Activated CD4-positive, alpha-beta T cell treated with anti-CD3 and anti-CD28 coated beads, Interleukin-2, amount 10 ng/mL, durations not matched to agents 7 days and 5 days (primary cell): ENCODE measurements around the gene GINS3. TPM values are rescaled to one million over a fixed set of nuclear protein-coding genes. Genes with fewer than 3 reads are reported as not detected.
A peak's percentile ranks its signal among the peaks of the same experiment; 100 is the strongest.

Experiments used
- CTCF ChIA-PET: fragments of 350-600 bp; sonication (Branson Sonifier 250); formaldehyde crosslinking; loops from one replicate; lab custom pipeline; 2021; ENCODE audit warnings: antibody characterized with exemption; lab: Charles Lee
- POLR2A ChIA-PET: fragments of 350-600 bp; sonication (Branson Sonifier 250); formaldehyde crosslinking; loops from one replicate; lab custom pipeline; 2021; ENCODE audit warnings: antibody characterized with exemption; lab: Charles Lee
- DNase-seq: peaks from one replicate; pipeline ENCODE4 v3.0.0-alpha.2; 2020
- H3K27ac Mint-ChIP-seq: one replicate; pipeline ENCODE4 v1.8.0; 2021; ENCODE audit warnings: mild to moderate bottlenecking, moderate library complexity, mixed read lengths
- H3K27me3 Mint-ChIP-seq: one replicate; pipeline ENCODE4 v1.8.0; 2021; ENCODE audit warnings: mixed read lengths
- H3K36me3 Mint-ChIP-seq: one replicate; pipeline ENCODE4 v1.8.0; 2021; ENCODE audit warnings: low read depth, mixed read lengths
- H3K4me1 Mint-ChIP-seq: one replicate; pipeline ENCODE4 v1.8.0; 2021; ENCODE audit warnings: mixed read lengths
- H3K4me3 Mint-ChIP-seq: one replicate; pipeline ENCODE4 v1.8.0; 2021; ENCODE audit warnings: mild to moderate bottlenecking, moderate library complexity, mixed read lengths
- H3K9me3 Mint-ChIP-seq: one replicate; pipeline ENCODE4 v1.8.0; 2021; ENCODE audit warnings: mixed read lengths
- total RNA-seq, 2 experiments: library from RNA; stranded (reverse); gene quantifications; one replicate each; pipeline ENCODE4 v1.2.3, GENCODE V29; 2021

Gene GINS3
- 10 to 100 TPM; 16.9 to 20.3 TPM for total RNA-seq

DNA sequence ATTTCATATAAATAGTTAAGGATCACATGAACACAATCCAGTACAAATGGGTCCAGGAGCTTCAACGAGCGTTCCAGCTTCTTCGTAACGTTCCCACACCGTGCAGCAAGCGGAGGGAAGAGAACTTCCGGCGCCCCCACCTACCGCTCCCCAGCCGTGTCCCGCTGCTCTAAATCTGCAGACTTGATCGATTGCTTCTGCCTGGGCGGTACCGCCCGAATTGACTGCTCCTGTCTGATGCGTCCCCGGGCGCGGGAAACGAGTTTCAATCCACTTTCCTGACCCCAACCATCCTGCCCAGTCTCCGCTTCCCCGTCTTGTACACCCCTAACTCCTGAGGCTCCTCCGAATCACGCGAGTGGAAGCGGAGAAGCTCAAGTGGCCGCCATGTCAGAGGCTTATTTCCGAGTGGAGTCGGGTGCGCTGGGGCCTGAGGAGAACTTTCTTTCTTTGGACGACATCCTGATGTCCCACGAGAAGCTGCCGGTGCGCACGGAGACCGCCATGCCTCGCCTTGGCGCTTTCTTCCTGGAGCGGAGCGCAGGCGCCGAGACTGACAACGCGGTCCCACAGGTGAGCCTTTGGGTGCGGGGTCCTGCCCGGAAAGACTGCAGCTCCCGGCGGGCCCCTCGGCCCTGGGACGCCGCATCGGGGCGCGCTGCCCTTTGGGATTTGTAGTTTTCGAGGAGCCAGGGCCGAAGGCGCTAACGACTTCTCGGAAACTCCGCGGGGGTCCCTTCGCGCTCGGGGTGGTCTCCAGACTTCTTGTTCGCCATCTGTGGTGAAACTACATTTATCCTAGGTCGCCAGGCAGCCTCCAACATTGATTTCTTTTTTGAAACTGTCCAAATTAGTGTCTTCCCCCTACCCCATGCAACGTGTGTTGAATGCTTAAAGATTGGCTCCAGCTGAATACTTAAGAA, at the start of gene GINS3:
Gene GINS3, plus strand, starts transcription at position 257 of the 923 bp plus-strand sequence. Its CDS starts 131 bp downstream, at position 388.
- Mint-ChIP-seq H3K4me1 (peaks cover 25% of the 10 kb centered on the region), H3K9me3 (peaks cover 1% of the 10 kb centered on the region), H3K36me3 (peaks cover 18% of the 10 kb centered on the region), H3K27ac (peak within 1 kb of the TSS; percentile 99), H3K27me3 (peaks cover 10% of the 10 kb centered on the region), H3K4me3 (peak within 1 kb of the TSS; percentile 100)
- ChIA-PET CTCF (interaction anchor here (0.9 to 1.8 kb wide), 3 partner anchors 18 to 338 kb away, joined by 3 to 4 read pairs (median 3); no protein-coding TSS in a partner anchor), POLR2A (no interaction called here)
- peak; percentile 90 for DNase-seq

DNA sequence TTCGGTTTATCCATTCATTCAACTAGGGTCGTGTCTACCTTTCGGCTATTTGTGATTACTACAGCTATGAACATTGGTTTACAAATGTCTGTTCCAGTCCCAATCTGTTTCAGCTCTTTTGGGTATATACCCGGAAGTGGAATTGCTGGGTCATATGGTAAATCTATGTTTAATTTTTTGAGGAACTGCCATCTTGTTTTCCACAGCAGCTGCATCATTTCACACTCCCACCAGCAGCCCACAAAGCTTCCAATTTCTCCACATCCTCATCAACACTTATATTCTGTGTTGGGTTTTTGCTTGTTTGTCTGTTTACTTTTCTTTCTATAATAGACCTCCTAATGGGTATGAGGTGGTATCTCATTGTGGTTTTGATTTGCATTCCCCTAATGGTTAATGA, 48.7 kb upstream of the GINS3 start:
- H3K4me1 Mint-ChIP-seq: no peaks in the 10 kb centered on the region
- no peak overlapping the region for H3K27ac Mint-ChIP-seq
- H3K9me3 Mint-ChIP-seq: no peaks in the 10 kb centered on the region
- H3K36me3 Mint-ChIP-seq: no peaks in the 10 kb centered on the region
- no peak overlapping the region for H3K4me3 Mint-ChIP-seq
- no peak for DNase-seq
- ChIA-PET CTCF (interaction anchor here (0.6 kb wide), 1 partner anchor 151 kb away, joined by 4 read pairs; no protein-coding TSS in a partner anchor), POLR2A (no interaction called here)
- H3K27me3 Mint-ChIP-seq: peaks cover 19% of the 10 kb centered on the region

DNA sequence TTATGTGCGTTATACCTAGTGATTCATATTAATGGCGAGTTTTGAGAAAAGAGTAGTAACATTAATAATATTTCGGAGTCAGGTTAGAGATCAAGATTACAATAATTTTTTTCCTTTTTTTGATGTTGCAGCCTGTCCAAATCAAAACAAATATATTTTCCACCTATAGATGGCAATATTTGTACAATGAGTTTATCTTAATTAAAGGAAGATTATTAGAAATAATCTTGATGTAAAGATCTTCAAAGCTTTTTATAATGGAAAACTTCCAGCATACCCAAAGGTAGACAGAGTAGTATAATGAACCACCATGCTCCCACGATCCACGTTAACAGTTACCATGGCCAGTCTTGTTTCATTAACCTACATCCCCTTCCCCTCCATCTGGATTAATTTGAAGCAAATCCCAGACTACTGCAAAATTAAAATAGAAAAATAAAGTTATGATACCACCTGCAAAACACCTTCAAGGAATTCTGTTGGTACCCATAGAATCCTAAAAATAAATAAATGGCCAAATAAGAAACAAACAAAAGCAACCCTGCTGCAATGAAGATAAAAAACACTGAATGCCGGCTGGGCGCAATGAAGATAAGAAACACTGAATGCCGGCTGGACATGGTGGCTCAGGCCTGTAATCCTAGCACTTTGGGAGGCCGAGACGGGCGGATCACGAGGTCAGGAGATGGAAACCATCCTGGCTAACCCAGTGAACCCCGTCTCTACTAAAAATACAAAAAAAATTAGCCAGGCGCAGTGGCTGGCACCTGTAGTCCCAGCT, 46.5 kb upstream of the GINS3 start:
- Mint-ChIP-seq H3K4me3 (no peak overlapping the region), H3K9me3 (no peaks in the 10 kb centered on the region), H3K27me3 (peaks cover 39% of the 10 kb centered on the region), H3K27ac (no peak overlapping the region), H3K4me1 (no peaks in the 10 kb centered on the region), H3K36me3 (no peaks in the 10 kb centered on the region)
- no peak for DNase-seq
- POLR2A ChIA-PET: no interaction called here
- CTCF ChIA-PET: no interaction called here

DNA sequence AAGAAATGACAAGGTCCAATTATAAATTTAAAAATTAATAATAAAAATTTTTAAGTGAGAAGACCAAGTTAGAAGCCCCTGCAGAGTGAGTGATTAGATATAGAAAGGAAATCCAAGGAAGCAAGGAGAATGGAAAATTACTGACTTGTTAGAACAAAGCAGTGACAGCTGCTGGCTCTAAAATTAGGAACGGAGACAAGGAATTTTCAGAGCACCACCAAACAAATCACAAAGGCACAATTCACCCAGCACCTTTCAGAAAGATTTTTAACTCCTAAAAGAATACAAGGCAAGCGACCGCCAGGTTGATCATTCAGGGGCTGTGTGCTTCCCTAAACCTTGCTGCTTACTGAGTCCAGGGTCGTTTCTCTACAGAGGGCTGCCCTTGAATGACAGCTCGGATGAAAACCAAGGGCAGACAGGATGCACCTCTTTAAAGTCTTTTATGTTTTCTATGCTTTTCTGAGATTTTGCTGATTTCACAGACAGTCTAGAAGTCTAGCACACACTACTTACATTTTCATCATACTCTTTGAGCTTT, 45.4 kb upstream of the GINS3 start:
- POLR2A ChIA-PET: no interaction called here
- Mint-ChIP-seq H3K27me3 (peaks cover 40% of the 10 kb centered on the region), H3K36me3 (no peaks in the 10 kb centered on the region), H3K4me1 (no peaks in the 10 kb centered on the region), H3K4me3 (no peak overlapping the region), H3K27ac (no peak overlapping the region), H3K9me3 (no peaks in the 10 kb centered on the region)
- CTCF ChIA-PET: no interaction called here
- DNase-seq: no peak

DNA sequence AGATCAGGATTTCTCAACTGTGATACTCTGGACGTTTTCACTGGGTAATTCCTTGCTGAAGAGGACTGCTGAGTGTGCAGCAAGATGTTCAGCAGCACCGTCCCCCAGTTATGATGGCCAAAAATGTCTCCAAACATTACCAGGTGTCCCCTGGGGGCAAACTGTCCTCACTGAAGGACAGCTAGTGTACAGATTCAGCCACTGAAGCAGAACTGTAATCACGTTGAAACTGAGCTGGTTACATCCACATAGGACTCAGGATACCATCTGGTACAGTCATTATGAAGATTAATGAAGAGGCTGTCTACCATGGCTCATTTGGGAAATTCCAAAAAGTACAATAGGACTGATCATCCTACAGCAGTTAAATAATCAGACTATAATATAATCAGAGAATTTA, 43.3 kb upstream of the GINS3 start:
- Mint-ChIP-seq H3K4me1 (no peaks in the 10 kb centered on the region), H3K9me3 (no peaks in the 10 kb centered on the region), H3K36me3 (no peaks in the 10 kb centered on the region), H3K27me3 (peaks cover 47% of the 10 kb centered on the region), H3K4me3 (no peak overlapping the region), H3K27ac (no peak overlapping the region)
- POLR2A ChIA-PET: no interaction called here
- DNase-seq: no peak
- CTCF ChIA-PET: interaction anchor here (0.5 to 1.3 kb wide), 2 partner anchors 16 to 333 kb away, joined by 3 to 4 read pairs; no protein-coding TSS in a partner anchor

DNA sequence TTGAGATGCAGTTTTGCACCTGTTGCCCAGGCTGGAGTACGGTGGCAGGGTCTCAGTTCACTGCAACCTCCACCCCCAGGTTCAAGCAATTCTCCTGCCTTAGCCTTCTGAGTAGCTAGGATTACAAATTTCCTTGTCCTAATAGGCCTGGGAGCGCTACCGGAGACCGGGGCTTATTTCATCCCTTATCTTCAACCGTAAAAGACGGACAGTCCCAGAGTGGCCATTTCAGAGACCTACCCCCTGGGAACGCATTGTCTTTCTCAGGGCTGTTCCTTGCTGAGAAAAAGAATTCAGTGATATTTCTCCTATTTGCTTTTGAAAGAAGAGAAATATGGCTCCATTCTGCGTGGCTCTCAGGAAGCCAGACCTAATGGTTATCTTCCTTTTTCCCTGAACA, 39.6 kb upstream of the GINS3 start:
- no peaks in the 10 kb centered on the region for H3K4me1 Mint-ChIP-seq
- H3K27ac Mint-ChIP-seq: no peak overlapping the region
- no peaks in the 10 kb centered on the region for H3K9me3 Mint-ChIP-seq
- no peaks in the 10 kb centered on the region for H3K36me3 Mint-ChIP-seq
- ChIA-PET POLR2A (no interaction called here), CTCF (no interaction called here)
- no peak for DNase-seq
- H3K4me3 Mint-ChIP-seq: no peak overlapping the region
- peaks cover 55% of the 10 kb centered on the region for H3K27me3 Mint-ChIP-seq

DNA sequence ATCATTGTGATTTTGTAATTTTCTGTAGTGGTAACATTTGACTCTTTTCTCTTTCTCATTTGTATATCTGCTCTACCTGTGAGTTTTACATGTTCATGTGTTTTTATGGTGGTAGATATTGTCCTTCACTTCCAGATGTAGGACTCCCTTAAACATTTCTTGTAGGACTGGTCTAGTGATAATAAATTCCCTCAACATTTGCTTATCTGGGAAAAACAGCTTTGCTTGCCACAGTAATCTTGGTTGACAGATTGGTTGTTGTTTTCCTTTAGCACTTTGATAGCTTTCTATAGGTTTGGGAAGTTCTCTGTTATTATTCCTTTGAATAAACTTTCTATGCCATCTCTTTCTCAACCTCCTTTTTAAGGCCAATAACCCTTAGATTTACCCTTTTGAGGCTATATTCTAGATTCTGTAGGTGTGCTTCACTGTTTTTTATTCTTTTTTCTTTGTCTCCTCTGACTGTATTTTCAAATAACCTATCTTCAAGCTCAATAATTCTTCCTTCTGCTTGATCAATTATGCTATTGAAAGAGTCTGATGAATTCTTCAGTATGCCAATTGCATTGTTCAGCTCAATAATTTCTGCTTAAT, 32.1 kb upstream of the GINS3 start:
- peaks cover 25% of the 10 kb centered on the region for H3K27me3 Mint-ChIP-seq
- peaks cover 22% of the 10 kb centered on the region for H3K9me3 Mint-ChIP-seq
- H3K4me3 Mint-ChIP-seq: no peak overlapping the region

DNA sequence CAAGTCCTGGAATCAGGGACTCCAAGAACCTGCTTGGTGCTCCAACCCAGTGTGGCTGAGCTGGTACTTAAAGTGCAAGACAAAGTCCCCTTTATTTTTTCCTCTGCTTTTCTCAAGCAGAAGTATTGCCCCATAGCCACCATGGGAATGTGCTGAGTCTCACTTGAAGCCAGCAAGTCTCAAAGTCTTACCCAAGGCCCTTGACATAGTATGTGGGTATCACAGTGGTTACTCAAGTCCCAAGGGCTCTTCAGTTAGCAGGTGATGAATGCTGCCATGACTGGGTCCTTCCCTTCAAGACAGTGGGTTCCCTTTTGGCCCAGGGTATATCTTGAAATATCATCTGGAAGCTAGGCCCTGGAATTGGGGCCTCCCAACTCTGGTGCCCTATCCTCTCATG, 30.5 kb upstream of the GINS3 start:
- POLR2A ChIA-PET: no interaction called here
- no peaks in the 10 kb centered on the region for H3K36me3 Mint-ChIP-seq
- no peak overlapping the region for H3K27ac Mint-ChIP-seq
- H3K27me3 Mint-ChIP-seq: peaks cover 25% of the 10 kb centered on the region
- peaks cover 1% of the 10 kb centered on the region for H3K4me1 Mint-ChIP-seq
- no peak overlapping the region for H3K4me3 Mint-ChIP-seq
- H3K9me3 Mint-ChIP-seq: peaks cover 22% of the 10 kb centered on the region
- no peak for DNase-seq
- CTCF ChIA-PET: no interaction called here

More for the DNA sequence above, 32.1 kb upstream of the GINS3 start:
- no peak overlapping the region for H3K27ac Mint-ChIP-seq
- ChIA-PET CTCF (no interaction called here), POLR2A (no interaction called here)
- H3K4me1 Mint-ChIP-seq: peaks cover 1% of the 10 kb centered on the region
- DNase-seq: no peak
- no peaks in the 10 kb centered on the region for H3K36me3 Mint-ChIP-seq

DNA sequence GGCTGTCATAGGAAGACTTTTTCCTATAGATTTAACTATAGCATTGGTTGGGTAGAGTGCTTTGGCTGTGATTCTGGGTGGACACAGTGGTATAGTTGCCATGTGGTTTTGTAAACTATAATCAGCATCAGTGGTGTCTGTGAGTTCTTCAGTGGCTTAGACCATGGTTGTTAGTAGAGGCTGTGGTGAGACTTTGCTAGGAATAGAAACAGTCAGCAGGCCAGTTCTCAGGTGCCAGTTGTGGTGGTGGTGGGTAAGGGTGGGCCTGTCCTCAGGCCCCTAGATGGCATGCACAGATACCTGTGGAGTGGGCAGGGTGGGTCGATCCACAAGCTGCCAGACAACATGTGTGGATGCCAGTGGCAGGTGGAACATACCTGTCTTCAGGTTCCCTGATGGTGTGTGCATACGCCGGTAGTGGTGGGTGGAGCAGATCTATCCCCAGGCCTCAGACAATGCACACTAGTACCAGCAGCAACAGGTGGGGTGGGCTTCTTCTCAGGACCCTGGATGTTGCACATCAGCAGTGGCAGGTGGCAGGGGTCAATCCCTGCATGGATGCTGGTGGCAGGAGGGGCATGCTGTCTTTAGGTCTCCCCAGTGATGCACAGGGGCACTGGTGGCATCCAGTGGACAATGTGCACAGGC, 28.4 kb upstream of the GINS3 start:
- H3K4me1 Mint-ChIP-seq: peaks cover 1% of the 10 kb centered on the region
- CTCF ChIA-PET: no interaction called here
- no peak overlapping the region for H3K4me3 Mint-ChIP-seq
- H3K36me3 Mint-ChIP-seq: no peaks in the 10 kb centered on the region
- H3K27me3 Mint-ChIP-seq: peaks cover 31% of the 10 kb centered on the region
- no peak for DNase-seq
- POLR2A ChIA-PET: no interaction called here
- H3K9me3 Mint-ChIP-seq: peaks cover 15% of the 10 kb centered on the region
- no peak overlapping the region for H3K27ac Mint-ChIP-seq

DNA sequence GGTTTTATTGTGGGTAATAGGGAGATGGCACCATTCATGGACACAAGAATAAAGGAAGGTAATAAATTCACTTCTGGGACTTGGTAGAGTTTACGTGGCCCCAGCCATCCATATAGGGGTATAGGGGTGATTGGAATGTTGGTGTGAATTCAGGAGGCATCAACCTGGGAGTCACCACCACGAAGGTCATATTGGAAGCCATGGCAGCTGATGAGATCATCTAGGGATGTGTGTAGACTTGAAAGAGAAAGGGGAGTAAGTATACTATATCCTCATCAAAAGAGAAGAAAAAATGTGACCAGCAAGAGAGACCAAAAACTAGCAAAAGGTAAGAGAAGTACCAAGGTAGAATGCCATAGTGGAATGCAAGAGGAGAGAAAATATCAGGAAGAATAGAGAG, 26.6 kb upstream of the GINS3 start:
- no peak for DNase-seq
- H3K4me1 Mint-ChIP-seq: no peaks in the 10 kb centered on the region
- ChIA-PET POLR2A (no interaction called here), CTCF (no interaction called here)
- H3K9me3 Mint-ChIP-seq: peaks cover 2% of the 10 kb centered on the region
- H3K36me3 Mint-ChIP-seq: no peaks in the 10 kb centered on the region
- peaks cover 28% of the 10 kb centered on the region for H3K27me3 Mint-ChIP-seq
- no peak overlapping the region for H3K27ac Mint-ChIP-seq
- H3K4me3 Mint-ChIP-seq: no peak overlapping the region

DNA sequence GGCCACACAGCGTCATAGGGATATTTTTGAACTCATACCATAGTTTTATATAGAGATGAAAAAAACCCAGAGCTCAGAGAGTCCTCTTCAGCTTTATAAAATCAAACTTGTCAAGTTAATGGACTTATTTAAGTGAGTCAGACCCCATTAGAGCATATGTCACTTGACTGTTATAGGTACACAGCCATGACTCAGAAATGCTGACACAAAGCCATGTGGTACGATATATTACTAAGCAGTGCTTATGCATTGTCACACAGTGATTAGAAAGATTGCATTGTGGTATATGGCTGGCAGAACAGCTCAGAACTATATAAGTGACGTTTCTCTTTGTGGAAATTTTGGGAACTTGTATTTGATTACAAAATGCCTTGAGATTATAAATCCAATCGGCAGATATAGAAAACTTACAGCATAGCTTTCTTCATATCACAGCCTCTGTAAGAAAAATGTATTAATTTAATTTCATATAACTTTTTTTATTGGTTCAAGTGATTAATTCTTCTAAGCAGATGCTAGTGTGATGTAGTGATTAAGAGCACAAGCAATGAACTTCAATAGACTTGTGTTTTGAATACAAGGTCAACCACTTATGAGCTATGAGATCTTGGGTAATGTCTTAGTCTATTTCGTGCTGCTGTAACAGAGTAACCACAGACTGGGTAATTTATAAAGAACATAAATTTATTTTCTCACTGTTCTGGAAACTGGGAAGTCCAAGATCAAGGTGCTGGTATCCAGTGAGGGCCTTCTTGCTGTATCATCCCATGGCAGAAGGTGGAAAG, 25.8 kb upstream of the GINS3 start:
- Mint-ChIP-seq H3K4me1 (no peaks in the 10 kb centered on the region), H3K27me3 (peaks cover 26% of the 10 kb centered on the region)

More for the DNA sequence above, 25.8 kb upstream of the GINS3 start:
- no peak overlapping the region for H3K4me3 Mint-ChIP-seq
- ChIA-PET CTCF (interaction anchor here (1.1 kb wide), 1 partner anchor 121 kb away, joined by 3 read pairs; no protein-coding TSS in a partner anchor), POLR2A (no interaction called here)
- DNase-seq: no peak
- H3K36me3 Mint-ChIP-seq: no peaks in the 10 kb centered on the region
- no peak overlapping the region for H3K27ac Mint-ChIP-seq
- no peaks in the 10 kb centered on the region for H3K9me3 Mint-ChIP-seq
